ENCODE measurements around the gene RPS27L.

- TF ChIP-seq CTCF (IDR thresholded peaks at IDR 0.05; ENCODE audit: low read depth, low read length) (no peak), POLR2A (IDR thresholded peaks at IDR 0.05; ENCODE audit: extremely low read depth, insufficient read length) (no peak)
These were observed 37.7 kb upstream of the RPS27L start for GRCh38 chr15:63194880-63195568.
